ENCODE data around the gene PPP1R9B.

Gene PPP1R9B

DNA sequence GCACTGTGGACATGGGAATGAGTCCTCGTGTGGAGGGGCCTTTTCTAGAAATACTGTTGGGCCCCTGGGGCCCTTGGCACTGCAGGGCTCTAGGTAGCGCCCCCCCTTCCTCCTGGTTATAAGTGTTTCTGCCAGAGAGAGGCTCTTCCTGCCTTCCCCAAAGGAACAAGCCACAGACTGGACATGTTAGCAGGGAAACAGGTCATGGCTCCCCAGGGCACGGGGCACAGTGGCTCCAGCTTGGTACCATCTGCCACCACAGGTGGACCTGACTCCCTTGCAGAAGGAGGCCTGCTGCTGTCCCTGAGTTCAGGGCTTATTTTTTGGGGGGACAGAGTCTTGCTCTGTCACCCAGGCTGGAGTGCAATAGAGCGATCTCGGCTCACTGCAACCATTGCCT lies 46.5 kb downstream of the PPP1R9B start:
- H3K4me3 ChIP-seq (ENCODE audit: low read depth, low read length) = no peak overlapping the region
- in situ Hi-C loops (cut with HindIII; ENCODE audit: low pct_ligation_motif_present, low sequenced_read_pairs) = no loop called here
- no peaks in the 10 kb centered on the region for H3K36me3 ChIP-seq (replicated peaks)
- no peaks in the 10 kb centered on the region for H3K27me3 ChIP-seq (replicated peaks)
- no peak overlapping the region for H3K27ac ChIP-seq
- no peak for DNase-seq
- TF ChIP-seq CTCF (IDR thresholded peaks at IDR 0.05; ENCODE audit: low read depth, low read length, missing control alignments) = no peak

- no peak for TF ChIP-seq CTCF (IDR thresholded peaks at IDR 0.05; ENCODE audit: low read depth, low read length, missing control alignments)
- no peak overlapping the region for H3K27ac ChIP-seq
- in situ Hi-C loops (cut with HindIII; ENCODE audit: low pct_ligation_motif_present, low sequenced_read_pairs) = no loop called here
- H3K27me3 ChIP-seq (replicated peaks) = no peaks in the 10 kb centered on the region
- no peaks in the 10 kb centered on the region for H3K36me3 ChIP-seq (replicated peaks)
- no peak overlapping the region for H3K4me3 ChIP-seq (ENCODE audit: low read depth, low read length)
- DNase-seq = no peak
Observed at GRCh38 chr17:50103252-50103651, 47.2 kb downstream of the PPP1R9B start.

- DNase-seq = no peak
- Histone ChIP-seq H3K4me3 (ENCODE audit: low read depth, low read length) (no peak overlapping the region), H3K27ac (no peak overlapping the region), H3K36me3 (replicated peaks) (no peaks in the 10 kb centered on the region), H3K27me3 (replicated peaks) (no peaks in the 10 kb centered on the region)
- in situ Hi-C loops (cut with HindIII; ENCODE audit: low pct_ligation_motif_present, low sequenced_read_pairs) = no loop called here
- TF ChIP-seq CTCF (IDR thresholded peaks at IDR 0.05; ENCODE audit: low read depth, low read length, missing control alignments) = no peak
Observed at GRCh38 chr17:50102164-50102991, 48.1 kb downstream of the PPP1R9B start.

DNA sequence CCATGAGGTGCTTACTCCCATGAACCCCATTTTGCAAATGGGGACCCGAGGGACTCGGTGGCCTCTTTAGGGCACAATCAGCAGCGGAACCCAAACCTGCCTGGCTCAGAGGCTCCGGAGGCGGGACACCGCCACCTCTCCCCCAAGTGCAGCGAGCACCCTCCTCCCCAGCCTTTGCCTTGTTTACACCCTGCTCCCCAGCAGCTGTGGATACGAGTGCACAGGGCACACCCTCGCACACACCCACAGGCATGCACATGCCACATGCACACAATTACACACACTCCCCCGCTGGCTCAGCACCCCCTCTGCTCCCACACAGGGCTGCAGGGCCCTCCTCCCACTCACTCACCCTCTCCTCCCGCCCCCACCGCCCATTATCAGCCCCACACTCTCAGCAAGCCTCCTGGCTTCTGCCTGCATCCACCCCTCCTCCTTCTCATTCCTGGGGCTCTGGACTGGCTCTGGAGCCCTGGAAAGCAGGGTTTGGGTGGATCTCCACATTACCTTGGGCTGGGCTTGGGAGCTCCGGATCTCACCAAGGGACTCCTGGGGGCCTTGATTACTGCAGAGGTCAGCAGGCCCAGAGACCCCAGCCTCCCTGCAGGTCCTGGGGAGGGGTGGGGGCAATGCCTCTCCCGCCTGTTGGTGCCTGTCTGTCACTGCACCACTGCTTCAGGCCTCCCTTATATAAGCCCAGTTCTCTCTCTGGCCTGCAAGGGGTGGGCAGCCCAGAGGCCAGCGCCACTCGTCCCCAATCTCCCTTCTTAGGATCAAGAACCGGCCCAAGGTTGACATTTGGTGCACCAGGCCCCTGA lies 48.9 kb downstream of the PPP1R9B start:
- Histone ChIP-seq H3K27me3 (replicated peaks) (no peaks in the 10 kb centered on the region), H3K27ac (no peak overlapping the region), H3K4me3 (ENCODE audit: low read depth, low read length) (no peak overlapping the region), H3K36me3 (replicated peaks) (no peaks in the 10 kb centered on the region)
- DNase-seq = no peak
- TF ChIP-seq CTCF (IDR thresholded peaks at IDR 0.05; ENCODE audit: low read depth, low read length, missing control alignments) = no peak
- in situ Hi-C loops (cut with HindIII; ENCODE audit: low pct_ligation_motif_present, low sequenced_read_pairs) = no loop called here

- Histone ChIP-seq H3K27ac (no peak overlapping the region), H3K27me3 (replicated peaks) (no peaks in the 10 kb centered on the region), H3K36me3 (replicated peaks) (no peaks in the 10 kb centered on the region), H3K4me3 (ENCODE audit: low read depth, low read length) (no peak overlapping the region)
- DNase-seq = no peak
- TF ChIP-seq CTCF (IDR thresholded peaks at IDR 0.05; ENCODE audit: low read depth, low read length, missing control alignments) = no peak
- in situ Hi-C loops (cut with HindIII; ENCODE audit: low pct_ligation_motif_present, low sequenced_read_pairs) = no loop called here
Observed at GRCh38 chr17:50100921-50101345, 49.5 kb downstream of the PPP1R9B start.

Data from brain microvascular endothelial cell (primary cell).